ENCODE data around the gene PPP2R2D.

The PPP2R2D gene

GRCh38 chr10:131961047-131961776, 60.4 kb downstream of the PPP2R2D start:
- TF ChIP-seq CTCF (IDR thresholded peaks at IDR 0.05; ENCODE audit: control extremely low read depth, extremely low read depth, low read depth, missing control alignments), result no peak
- POLR2A ChIA-PET, result interaction anchor here (0.9 kb wide), 1 partner anchor 61 kb away, joined by 3 read pairs; no protein-coding TSS in a partner anchor
- DNase-seq (ENCODE audit: extremely low spot score), result no peak
- CTCF ChIA-PET, result interaction anchor here (1.2 kb wide), 1 partner anchor 13 kb away, joined by 5 read pairs; no protein-coding TSS in a partner anchor

GRCh38 chr10:131961777-131962662, 61.2 kb downstream of the PPP2R2D start:
- TF ChIP-seq CTCF (IDR thresholded peaks at IDR 0.05; ENCODE audit: control extremely low read depth, extremely low read depth, low read depth, missing control alignments), result no peak
- no peak for DNase-seq (ENCODE audit: extremely low spot score)
- POLR2A ChIA-PET, result interaction anchor here (0.9 kb wide), 1 partner anchor 62 kb away, joined by 3 read pairs; no protein-coding TSS in a partner anchor
- CTCF ChIA-PET, result no interaction called here

DNA sequence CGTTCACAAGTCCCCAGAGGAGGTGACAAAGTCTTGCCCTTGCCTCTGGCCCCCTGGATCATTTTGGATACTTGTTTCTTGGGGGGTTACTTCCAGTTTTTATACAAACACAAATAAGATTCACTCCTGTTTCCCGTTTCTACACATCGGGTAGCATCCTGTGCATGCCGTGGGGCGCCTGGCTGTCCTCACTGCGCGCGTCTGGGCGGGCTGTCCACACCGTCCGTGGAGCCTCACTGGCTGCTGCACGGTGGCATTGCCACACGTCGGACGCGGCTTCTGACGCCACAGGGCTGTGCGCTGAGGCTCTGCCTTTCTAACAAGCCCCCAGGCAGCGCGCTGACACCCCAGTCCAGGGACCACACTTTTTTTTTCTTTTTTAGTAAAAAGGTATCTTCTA, 62.5 kb downstream of the PPP2R2D start:
- ChIA-PET CTCF (no interaction called here), POLR2A (no interaction called here)
- no peak for DNase-seq (ENCODE audit: extremely low spot score)
- TF ChIP-seq CTCF (IDR thresholded peaks at IDR 0.05; ENCODE audit: control extremely low read depth, extremely low read depth, low read depth, missing control alignments), result no peak

DNA sequence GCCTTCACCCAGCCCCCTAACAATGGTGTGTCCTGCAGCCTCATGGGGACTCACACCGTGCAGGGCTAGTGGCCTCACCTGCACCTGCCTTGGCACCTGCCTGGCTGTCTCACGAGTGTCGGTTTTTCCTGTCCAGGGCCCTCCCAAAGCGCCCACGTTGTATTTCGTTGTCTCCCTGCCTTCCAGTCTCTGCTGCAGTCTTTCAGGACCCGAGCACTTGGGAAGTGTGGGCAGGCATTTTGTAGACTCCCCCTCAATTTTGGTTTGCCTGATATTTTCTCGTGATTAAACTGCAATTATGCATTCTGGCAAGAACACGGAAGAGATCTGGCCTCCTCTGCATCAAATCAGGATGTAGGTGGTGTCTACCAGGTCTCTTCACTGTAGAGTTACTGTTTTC, 63.0 kb downstream of the PPP2R2D start:
- no peak for DNase-seq (ENCODE audit: extremely low spot score)
- no peak for TF ChIP-seq CTCF (IDR thresholded peaks at IDR 0.05; ENCODE audit: control extremely low read depth, extremely low read depth, low read depth, missing control alignments)
- ChIA-PET CTCF (interaction anchor here (0.9 kb wide), 1 partner anchor 21 kb away, joined by 3 read pairs; no protein-coding TSS in a partner anchor), POLR2A (no interaction called here)

- ChIA-PET POLR2A (no interaction called here), CTCF (interaction anchor here (0.9 to 1.3 kb wide), 2 partner anchors 21 to 64 kb away, joined by 3 to 4 read pairs; partner anchors contain the start of gene PPP2R2D)
- no peak for TF ChIP-seq CTCF (IDR thresholded peaks at IDR 0.05; ENCODE audit: control extremely low read depth, extremely low read depth, low read depth, missing control alignments)
- no peak for DNase-seq (ENCODE audit: extremely low spot score)
These were observed 63.5 kb downstream of the PPP2R2D start for GRCh38 chr10:131964298-131964697.

GRCh38 chr10:131968949-131969348, 68.1 kb downstream of the PPP2R2D start:
- TF ChIP-seq CTCF (IDR thresholded peaks at IDR 0.05; ENCODE audit: control extremely low read depth, extremely low read depth, low read depth, missing control alignments), result no peak
- no peak for DNase-seq (ENCODE audit: extremely low spot score)
- ChIA-PET POLR2A (no interaction called here), CTCF (interaction anchor here (1.5 to 1.8 kb wide), 2 partner anchors 33 to 83 kb away, joined by 3 to 5 read pairs; no protein-coding TSS in a partner anchor)
